Spleen (tissue), 7 donors: ENCODE data around the gene RAB15.

Experiments used
- CTCF ChIP-seq, 11 experiments: fragments of 200-600 bp in 7 of 11; fragments of 450-650 bp in 4 of 11; sonication (generic) in 4 of 11; IDR thresholded peaks in 8 of 11; conservative IDR thresholded peaks in 3 of 11; 1 replicate in 7 of 11; 2 replicates in 4 of 11; pipeline versions ENCODE4 v1.4.0 to v1.8.0; 2016 to 2021; ENCODE audit warnings: antibody characterized with exemption in 11 of 11, inconsistent platforms in 4 of 11, mild to moderate bottlenecking in 1 of 11
- POLR2A ChIP-seq, 3 donors: fragments of 450-650 bp; IDR thresholded peaks; one replicate each; pipeline ENCODE4 v1.5.1; 2017; ENCODE audit warnings: antibody characterized with exemption in 3 of 3, mild to moderate bottlenecking in 1 of 3
- POLR2AphosphoS5 ChIP-seq, 3 donors: sonication (generic); formaldehyde crosslinking; IDR thresholded peaks; one replicate each; pipeline ENCODE4 v1.5.1; 2017; ENCODE audit warnings: antibody characterized with exemption in 3 of 3
- donor health status: DM: no; HTN: no; CAD: no; lungs with moderate emphysema.
- donor health status: DM: no; HTN: no; CAD: no.
- donor health status: DM: no; HTN: no; CAD: no.

- no peak for TF ChIP-seq CTCF (IDR thresholded peaks at IDR 0.05 in 8 of 11, conservative IDR thresholded peaks at IDR 0.05 in 3 of 11)
- no peak for TF ChIP-seq POLR2AphosphoS5 (IDR thresholded peaks at IDR 0.05)
- TF ChIP-seq POLR2A (IDR thresholded peaks at IDR 0.05) = no peak
These were observed 53.9 kb downstream of the RAB15 start for GRCh38 chr14:64918216-64918615.
